ENCODE data around the gene TNFRSF14.

- TF ChIP-seq, protein P1, sequence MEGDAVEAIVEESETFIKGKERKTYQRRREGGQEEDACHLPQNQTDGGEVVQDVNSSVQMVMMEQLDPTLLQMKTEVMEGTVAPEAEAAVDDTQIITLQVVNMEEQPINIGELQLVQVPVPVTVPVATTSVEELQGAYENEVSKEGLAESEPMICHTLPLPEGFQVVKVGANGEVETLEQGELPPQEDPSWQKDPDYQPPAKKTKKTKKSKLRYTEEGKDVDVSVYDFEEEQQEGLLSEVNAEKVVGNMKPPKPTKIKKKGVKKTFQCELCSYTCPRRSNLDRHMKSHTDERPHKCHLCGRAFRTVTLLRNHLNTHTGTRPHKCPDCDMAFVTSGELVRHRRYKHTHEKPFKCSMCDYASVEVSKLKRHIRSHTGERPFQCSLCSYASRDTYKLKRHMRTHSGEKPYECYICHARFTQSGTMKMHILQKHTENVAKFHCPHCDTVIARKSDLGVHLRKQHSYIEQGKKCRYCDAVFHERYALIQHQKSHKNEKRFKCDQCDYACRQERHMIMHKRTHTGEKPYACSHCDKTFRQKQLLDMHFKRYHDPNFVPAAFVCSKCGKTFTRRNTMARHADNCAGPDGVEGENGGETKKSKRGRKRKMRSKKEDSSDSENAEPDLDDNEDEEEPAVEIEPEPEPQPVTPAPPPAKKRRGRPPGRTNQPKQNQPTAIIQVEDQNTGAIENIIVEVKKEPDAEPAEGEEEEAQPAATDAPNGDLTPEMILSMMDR (IDR thresholded peaks at IDR 0.05; ENCODE audit: insufficient read depth, low read depth, low read length) = no peak
- no peak for TF ChIP-seq EZH2 (IDR thresholded peaks at IDR 0.05; ENCODE audit: insufficient read depth, low read length)
Observed at GRCh38 chr1:2612591-2613365, 56.6 kb downstream of the TNFRSF14 start.
